GM21786 (cell line): ENCODE data around the gene GCG.

ENCODE experiments used
- ATAC-seq: cut with Tn5 transposase; IDR thresholded peaks from one replicate; pipeline ENCODE4 v1.9.1; 2021; ENCODE audit not compliant: unreplicated experiment

Gene GCG

DNA sequence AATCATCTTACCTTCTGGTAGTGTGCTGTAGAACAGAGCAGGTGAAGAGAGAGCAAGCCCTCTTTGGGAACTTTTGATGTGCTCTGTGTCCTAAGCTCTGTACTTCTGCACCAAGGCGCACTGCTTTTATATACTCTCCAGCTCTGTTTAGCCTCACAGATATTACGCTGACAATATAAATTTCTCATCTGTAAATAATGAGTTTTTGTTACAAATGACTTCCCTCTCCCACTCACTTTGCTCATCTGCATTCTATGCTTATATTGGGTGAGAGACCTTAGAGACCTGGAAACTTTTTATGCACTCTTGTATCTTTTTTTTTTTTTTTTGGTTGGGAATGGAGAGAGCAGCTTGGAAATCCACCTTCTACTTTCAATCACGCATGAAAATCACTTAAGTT lies at the start of gene GCG:
Gene GCG (minus strand): TSS at position 101 of the 400 bp plus-strand sequence. CDS start 3,069 bp downstream, outside the sequence.
- no peak for ATAC-seq

DNA sequence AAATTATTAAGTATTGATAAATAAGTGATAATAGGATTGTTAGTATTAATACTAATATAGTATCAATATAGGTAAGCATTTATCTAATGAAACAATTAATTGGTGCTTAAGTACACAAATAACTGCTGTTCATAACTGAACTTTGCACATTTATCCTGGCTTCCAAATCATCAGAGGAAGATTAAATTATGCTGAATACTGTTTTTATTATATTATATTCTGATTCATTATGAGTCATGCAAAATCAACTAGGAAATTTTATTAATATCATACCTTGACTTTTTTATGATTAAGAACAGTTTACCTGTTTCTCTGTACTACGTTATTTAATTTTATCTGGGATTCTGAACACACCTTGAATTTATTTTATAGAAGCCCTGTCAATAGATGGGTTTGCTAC lies 48.6 kb upstream of the GCG start:
- ATAC-seq = no peak

DNA sequence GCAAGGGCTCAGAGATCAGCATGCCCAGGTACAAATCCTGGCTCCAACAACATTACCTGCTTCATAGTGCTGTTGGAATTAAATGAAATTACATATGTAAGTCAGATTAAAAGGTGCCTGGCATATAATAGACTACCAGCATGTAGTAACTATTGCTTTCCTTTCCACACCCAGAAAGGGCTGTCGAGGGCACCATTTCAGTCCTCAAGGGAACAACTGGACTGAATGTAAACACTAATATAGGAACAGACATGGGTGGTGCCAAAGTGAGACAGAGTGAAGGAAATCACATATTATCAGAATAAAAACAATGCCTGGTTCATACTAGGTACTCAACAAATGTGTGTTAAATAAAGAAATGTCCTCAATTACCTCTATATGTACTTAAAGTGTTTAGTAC lies 47.9 kb upstream of the GCG start:
- ATAC-seq = no peak

DNA sequence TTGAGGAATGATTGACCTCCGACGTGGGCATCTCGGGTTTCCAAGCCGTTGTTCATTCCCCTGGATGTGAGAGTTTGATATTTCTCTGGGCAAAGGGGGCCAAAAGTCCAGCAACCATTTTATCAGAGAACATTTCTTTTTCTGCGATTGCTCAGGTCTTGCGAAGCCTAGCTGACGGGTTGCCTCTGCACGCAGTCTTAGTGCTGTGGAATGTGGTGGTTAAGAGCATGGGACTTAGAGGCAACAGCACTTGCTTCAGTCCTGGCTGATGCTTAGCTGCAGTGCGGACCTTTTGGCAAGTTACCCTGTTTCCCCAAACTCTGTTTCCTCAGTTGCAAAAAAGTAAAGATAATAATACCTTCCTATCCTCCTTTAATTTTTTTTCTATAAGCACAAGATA lies 46.2 kb upstream of the GCG start:
- ATAC-seq = no peak

DNA sequence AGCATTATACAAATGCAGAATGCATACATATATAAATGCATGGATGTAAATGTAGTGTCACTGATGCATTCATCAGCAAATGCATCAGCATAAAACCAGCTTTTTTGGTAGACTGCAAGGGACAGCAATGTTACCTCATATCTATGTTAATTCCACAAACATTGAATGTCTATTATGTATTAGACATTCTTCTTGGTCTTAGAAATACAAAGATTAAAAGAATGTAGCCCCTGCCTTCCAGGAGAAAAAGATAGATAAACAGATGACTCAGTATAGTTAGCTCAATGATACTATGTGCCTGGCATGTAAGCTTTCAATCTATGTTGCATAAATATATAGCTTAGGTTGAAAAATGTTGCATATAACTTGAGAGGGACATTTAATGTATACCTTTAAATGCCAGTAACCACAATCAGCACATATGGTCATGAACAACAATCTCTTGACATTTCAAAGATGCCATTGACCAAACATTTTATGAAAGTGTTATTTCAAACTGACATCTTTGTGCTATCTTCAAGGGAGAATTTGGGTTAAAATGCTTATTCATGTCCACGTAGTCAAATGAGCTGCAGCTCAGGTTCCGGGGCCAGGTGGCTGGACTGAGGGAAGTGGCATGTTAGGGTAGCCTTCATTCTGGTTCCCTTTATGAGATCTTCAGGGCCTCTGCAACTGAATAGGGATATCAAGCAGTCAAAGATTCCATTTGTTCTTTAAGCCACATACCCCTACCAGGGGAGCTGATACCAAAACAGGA lies 45.2 kb upstream of the GCG start:
- ATAC-seq = no peak

DNA sequence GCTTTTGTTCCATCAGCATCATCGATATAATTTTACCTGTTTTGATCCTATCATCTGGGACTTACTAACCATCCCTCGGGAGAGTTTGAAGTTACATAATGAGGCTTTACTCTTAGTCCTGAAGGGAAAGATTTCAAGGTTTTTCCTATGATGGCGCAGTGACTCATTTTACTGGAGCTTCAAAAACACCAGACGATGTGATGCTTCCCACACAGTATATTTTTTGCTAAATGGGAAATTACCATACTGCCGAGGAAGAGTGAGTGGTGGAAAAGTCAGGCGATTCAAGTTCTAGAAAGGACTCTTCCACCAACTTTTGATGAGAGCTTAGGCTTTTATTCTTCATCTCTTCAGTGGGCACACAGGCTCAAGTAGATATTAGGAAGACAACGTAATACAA lies 44.6 kb upstream of the GCG start:
- ATAC-seq = no peak

DNA sequence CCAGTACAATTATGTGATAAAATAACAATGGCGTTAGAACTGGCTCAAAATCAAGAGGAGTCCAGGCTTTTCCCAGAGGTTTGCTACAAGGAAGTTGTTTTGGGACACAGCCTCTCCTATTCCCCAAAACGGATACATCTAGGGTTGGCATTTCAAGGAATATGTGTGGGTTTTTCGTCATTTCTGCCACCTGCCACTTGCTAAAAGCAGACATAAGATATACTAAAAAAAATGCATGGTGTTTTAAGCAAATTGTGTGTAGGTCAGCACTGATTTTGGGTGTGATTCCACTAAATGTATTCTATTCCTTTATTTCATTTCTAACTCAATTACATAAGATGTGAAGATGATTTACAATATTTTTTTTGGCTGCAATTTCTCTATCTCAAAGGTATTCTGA lies 36.4 kb upstream of the GCG start:
- no peak for ATAC-seq

DNA sequence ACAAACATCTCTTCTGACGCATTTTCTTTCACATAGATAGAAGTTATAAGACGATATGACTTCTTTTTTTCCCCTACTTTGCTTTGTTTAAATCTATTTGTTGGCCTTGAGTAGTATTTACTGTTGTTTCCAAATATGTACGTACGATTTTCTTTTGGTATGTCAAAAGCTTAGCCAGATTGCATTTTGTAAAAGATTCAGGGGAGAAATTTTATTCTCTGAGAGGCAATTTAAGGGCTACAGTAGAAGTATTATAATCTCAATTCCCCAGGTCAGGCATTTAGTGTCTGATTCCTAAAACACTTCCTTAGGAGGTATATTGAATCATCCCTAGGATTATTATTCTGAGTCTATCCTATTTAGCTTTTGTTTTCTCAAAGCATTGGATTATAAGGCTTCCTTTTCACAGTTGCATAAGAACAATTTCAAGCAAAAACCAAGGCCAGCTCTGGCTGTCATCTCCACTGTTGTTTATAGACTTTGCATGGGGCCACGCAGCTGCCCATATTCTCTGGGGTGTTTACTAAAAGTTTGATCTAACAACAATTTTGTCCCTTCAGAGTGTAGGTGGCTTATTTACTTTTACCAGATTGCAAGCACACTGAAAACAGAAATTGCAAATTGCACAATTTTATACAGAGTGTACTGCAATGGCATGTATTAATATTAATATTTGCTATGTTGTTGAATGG lies 33.6 kb upstream of the GCG start:
- ATAC-seq = no peak

DNA sequence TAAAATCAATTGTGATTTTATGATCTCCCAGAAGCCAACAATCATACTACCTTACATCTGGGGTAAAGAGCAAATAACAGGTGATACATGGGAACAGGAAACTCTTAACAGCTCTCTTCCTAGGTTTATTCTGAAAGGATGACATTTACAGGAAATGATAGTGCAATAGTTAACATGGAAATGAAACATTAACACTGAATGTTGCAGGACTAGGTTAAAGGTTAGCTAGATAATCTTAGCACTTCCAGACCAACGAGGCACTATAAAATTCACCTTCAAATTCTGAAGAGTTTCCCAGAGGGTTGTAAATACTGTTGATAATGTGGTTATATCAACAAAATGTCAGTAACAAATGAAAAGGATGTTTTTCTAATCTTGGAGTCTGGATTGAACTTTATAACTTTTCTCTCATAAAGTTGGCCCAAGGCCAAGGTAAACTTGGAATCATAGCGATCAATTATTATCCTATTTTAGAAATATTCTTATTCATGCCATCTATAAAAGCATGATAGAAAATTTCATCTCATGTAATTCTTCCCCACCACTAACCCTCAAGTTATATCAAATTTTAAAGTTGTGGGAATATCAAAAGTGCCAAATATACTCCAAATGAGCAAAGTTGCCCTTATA lies 32.9 kb upstream of the GCG start:
- ATAC-seq = no peak

DNA sequence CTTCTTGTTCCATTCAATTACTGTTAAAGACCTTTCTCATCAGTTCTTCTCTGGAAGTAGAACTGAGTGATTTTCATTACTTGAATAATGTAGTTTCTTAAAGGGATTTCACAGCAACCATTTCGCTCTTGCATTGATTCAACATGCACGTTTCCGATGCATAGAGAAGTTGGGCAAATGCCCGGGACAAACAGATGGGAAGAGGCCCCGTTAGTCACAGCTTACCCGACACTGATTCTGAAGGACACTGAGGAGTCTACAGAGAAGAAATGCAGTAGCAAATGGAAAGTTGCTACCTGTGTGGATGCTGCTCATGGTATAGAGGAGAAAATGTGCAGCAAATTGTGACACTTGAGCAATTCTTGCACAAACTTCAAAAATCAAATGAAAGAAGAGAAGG lies 32.3 kb upstream of the GCG start:
- ATAC-seq = no peak

DNA sequence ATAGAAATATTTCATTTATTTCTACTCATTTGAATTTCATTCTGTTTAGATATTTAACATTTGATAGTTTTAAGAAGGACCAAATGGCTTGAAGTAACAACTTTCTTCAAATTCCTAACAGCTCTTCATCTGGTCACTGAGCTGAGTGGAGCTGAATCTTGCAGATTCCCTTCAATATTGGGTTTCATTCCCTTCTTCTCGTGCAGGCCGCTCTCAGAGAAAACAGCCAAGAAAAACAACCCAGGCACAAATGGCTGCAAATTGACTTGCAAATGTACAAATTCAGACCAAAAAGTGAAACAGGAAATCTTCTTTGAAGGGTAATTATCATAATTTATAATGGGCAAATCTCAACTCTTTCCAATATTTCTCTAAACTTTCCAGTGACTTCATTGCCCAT lies 30.3 kb upstream of the GCG start:
- no peak for ATAC-seq

DNA sequence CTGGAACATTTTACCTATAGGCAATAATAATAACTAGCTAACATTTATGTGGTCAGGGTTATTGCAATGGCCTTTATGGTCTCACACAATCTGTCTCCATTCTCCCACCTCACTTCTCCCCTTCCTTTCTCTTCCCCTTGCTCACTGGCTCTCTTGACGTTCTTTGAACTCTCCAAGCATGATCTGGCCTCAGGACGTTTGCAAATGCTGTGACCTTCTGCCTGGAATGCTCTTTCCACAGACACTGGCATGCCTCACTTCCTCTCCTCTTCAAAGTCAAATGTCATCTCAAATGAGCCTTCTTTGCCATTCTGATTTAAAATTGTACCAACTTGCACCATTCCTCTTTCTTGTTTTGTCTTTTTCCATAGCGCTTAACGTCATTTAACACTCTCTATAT lies 25.3 kb upstream of the GCG start:
- ATAC-seq = no peak

DNA sequence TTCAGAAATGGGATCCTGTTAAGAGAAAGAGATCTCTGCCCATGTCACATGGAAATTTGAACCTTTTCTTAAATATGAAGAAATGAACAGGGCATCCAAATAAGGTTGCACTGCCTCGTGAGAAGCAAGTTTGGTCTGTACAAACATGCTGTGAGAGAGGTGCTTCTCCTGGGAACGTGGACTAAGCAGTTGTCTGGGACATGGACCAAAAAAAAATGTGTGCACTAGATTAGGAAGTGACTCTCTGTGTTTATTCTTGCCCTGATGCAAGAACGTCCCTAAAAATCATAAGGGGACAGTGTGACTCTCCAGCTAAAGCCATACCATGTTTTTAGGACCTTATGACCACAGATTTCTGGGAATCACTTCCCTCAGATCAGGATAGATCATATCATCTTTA lies 23.7 kb upstream of the GCG start:
- ATAC-seq = no peak

DNA sequence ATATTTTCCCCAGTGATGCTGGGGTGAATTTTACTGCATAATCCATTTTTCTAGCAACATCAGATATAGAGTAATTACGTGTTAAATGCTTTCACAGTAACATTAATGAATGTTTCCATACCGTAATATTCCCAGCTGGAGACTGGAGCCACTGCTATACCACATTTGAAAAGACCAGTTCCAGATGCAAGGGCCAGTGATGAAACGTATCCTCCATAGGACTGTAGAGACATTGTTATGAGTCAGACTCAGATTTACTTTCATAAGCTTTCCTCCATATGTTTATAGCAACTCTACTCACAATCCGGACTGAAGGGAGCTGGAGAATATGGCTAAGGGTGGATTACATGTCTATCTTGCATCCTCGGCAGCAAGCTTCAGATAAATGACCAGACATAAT lies 22.7 kb upstream of the GCG start:
- no peak for ATAC-seq

DNA sequence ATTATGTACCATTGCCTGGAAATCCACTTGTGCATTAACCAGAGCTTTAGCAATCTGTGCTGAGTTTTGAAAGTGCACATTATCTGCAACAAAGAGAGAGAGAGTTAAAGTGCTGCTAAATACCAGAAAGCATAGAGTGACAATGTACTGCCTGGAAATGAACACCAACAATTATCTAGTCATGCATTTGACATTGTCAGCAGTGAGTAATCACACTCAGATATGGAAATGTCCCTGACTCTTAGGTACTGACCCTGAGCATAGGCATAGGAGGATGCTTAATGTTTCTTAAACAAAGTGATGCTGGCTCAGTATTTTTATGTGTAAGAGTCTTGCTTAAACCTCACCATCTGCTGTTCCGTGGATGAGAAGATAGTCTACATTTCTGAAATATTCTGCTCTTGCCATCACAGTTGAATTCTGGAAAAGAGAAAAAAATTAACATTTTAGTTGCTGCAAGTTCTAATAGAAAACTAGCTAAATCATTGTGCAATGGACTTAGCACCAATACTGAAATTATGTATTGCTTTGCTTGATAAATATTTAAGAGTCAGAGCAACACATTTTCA lies 20.8 kb upstream of the GCG start:
- ATAC-seq = no peak

DNA sequence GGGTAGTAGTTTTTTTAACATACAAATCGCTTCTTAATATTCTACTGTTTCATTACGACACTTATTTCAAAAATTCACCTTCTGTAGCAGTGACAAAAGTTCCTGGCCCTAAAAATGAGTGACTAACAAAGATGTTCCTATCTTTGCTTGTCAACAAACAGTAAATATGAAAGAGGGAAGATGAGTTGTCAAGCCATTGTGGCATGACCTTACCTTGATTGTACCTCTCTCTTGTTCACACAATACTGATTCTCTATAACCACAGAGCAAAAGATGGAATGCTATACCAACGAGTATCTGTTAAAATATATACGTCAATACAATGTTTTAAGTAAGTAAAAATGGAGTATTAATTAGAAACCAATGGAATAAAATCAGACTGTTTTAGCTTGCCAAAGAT lies 14.7 kb upstream of the GCG start:
- no peak for ATAC-seq

DNA sequence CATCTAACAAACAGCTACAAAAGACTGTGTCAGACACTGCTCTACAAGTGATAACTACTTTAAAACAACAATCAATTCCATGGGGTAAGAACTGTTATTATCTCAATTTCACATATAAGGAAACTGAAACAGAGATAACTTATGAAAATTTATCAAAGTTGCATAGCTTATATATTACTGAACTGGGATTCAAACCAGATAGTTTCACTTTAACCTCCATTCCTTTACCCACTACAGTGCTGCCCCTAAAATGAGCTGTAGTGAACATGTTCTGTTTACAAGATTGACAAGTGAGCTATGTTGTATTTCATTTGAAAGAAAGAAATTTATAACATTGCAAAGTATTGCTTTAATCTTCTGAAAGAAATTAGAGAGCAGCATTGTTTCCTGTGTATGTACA lies 14.1 kb upstream of the GCG start:
- no peak for ATAC-seq

DNA sequence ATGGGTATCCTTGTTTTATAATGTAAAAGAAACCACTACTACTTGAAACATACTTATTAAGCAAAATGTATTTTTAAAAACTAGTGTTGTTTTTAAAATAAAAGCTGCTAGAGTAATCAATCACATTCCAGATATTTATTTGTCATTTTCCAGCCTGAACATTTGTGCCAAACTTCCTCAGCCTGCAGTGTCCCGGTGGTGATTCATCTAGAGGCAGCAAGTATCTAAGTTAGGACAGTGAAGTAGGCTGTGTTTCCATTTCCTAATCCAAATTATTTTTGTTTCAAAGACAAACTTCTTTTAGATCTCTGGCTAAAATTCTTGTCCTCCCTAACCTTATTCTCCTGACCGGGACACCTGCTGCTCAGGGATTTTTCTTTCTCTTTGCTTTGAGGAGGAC lies 12.8 kb upstream of the GCG start:
- ATAC-seq = no peak

DNA sequence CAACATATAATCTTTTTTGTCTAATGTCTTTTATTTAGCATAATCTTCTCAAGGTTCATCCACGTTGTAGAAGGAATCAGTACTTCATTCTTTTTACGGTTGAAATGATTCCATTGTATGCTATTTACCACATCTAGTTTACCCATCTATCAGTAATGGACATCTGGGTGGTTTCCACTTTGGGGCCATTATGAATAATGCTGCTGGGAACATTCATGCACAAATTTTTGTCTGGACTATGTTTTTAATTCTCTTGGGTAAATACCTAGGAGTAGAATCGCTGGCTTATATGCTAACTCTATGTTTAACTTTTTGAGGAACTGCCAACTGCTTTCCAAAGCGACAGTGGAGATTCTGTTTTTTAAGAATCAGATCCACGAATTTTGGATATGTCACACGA lies 7.4 kb upstream of the GCG start:
- ATAC-seq = no peak

DNA sequence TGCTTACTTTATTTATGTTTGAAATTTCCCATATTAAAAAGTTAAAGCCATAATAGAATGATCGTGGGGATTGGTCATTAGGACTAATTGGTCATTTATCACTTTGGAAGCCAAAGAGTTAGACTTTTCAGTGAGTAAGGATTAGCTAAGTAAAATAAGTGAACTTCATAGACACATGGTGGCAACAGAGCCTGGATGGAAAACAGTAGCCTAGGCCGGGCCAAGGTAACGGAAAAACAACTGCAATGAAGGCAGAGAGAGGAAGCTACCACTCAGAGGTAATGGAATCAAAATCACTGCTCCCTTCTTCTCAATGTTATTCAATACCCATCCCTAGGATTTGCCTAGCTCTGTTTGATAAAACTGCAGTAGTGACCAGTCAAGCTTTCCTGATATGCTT lies 4.1 kb upstream of the GCG start:
- ATAC-seq = no peak

DNA sequence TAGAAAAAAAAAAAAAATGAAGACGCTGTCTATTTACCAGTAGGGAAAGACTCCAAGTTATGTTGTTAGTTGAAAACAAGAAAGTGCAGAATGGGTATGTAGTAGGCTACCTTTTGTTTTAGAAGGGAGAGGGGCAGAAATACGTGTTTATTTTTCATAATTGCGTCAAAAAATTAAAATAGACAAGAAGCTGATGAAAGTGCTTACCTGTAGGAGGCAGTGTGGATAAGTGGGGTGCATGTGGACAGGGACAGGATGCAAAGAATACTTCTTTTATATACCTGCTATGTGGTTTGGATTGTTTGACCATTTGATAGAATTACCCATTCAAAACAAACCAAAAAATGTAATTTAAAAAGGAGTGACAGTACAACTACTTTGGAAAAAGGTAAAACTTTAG lies 3.0 kb upstream of the GCG start:
- ATAC-seq = no peak

DNA sequence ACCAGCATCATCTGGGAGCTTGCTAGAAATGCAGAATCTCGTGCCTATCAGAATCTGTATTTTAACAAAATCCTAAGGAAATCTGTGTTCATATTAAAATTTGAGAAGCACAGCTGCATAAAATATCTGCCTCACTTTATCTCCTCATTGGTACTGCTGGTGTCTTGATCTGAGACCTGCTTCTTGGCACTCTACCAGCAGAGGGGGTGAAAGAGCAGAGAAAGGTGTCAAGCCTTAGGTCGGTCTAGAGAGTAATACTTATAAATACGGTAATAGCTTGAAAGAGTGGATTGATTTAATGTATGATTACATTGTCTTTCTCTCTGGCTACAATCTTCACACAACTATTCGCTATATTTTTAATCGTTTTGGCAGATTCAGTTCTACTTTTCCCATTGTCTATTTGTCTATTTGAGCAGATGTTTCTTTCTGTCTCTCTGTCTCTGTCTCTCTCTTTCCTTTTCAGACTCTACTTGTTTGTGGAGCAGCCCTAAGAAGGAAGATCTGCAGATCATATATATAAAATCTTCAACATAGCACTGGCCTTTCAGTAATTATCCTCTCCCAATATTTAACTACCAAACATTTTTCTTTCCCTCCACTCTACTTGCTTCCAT lies 1.7 kb upstream of the GCG start:
- ATAC-seq = peak; percentile 96
